HepG2 (cell line): Measurements from ENCODE around the gene TRIM34. TPM values are rescaled to one million over a fixed set of nuclear protein-coding genes. Genes with fewer than 3 reads are reported as not detected.

Experiments
- ATAC-seq: fragments of 200-7000 bp; cut with Tn5 transposase; 3 replicates; pipeline ENCODE4 v1.9.1; 2020; ENCODE audit warnings: mild to moderate bottlenecking, moderate library complexity
- BruUV-seq: library from RNA; stranded (reverse); fragments of 400-500 nt; replicated peaks from 2 replicates; lab custom pipeline; 2021; lab: Mats Ljungman, UMichigan
- CTCF ChIA-PET: fragments of 300-600 bp; formaldehyde crosslinking; extraction: SDS; loops from one replicate; lab custom pipeline; 2021; ENCODE audit warnings: low total read pairs, inconsistent platforms, low intra/inter-chr PET ratio; lab: Yijun Ruan, JAX
- POLR2A ChIA-PET: fragments of 350-600 bp; sonication (Branson Sonifier 250); formaldehyde crosslinking; loops from one replicate; lab custom pipeline; 2020; ENCODE audit warnings: antibody characterized with exemption, inconsistent platforms; lab: Yijun Ruan, JAX
- DNase-seq: peaks from one replicate; pipeline ENCODE4 v3.0.0-alpha.2; 2015; ENCODE audit warnings: low spot score
- FAIRE-seq: peaks from 3 replicates; lab custom pipeline; 2011; peaks lifted over from hg19 to GRCh38; lab: Jason Lieb, UNC
- H2AFZ ChIP-seq: one replicate; pipeline ENCODE4 v1.6.1; 2011; ENCODE audit warnings: low read length, inconsistent platforms
- H3K27ac ChIP-seq: fragments of 300-600 bp; 3 replicates; pipeline ENCODE4 v1.8.0; 2011; ENCODE audit warnings: mixed run types, mild to moderate bottlenecking, mixed read lengths, low read length, inconsistent platforms; ENCODE audit not compliant: insufficient read depth; ENCODE audit errors: extremely low read length
- H3K27me3 ChIP-seq, 2 experiments: fragments of 200-600 bp in 1 of 2; 2 replicates in 1 of 2; 3 replicates in 1 of 2; pipeline versions ENCODE4 v1.6.0 to v1.8.0; 2011; ENCODE audit warnings: low read length in 2 of 2, mild to moderate bottlenecking in 2 of 2, moderate library complexity in 2 of 2, inconsistent platforms in 1 of 2; ENCODE audit not compliant: insufficient read depth in 2 of 2, control insufficient read depth in 1 of 2
- H3K36me3 ChIP-seq, 2 experiments: fragments of 200-600 bp in 1 of 2; replicated peaks in 1 of 2; 2 replicates in 1 of 2; 3 replicates in 1 of 2; pipeline versions ENCODE4 v1.5.1 to v1.8.0; 2011; ENCODE audit warnings: low read length in 2 of 2, inconsistent platforms in 1 of 2; ENCODE audit not compliant: insufficient read depth in 2 of 2, control insufficient read depth in 1 of 2
- H3K4me1 ChIP-seq: 2 replicates; pipeline ENCODE4 v1.5.1; 2012; ENCODE audit warnings: low read length, inconsistent platforms; ENCODE audit not compliant: insufficient read depth
- H3K4me2 ChIP-seq: 2 replicates; pipeline ENCODE4 v1.6.0; 2011; ENCODE audit warnings: low read depth, low read length, inconsistent platforms
- H3K4me3 ChIP-seq, 3 experiments: fragments of 200-600 bp in 1 of 3; sonication (generic), shearing (Covaris generic) in 1 of 3; replicated peaks in 1 of 3; 2 replicates each; pipeline ENCODE4 v1.5.1; 2011 to 2016; ENCODE audit warnings: low read length in 3 of 3, inconsistent platforms in 2 of 3, low read depth in 2 of 3, mild to moderate bottlenecking in 2 of 3, control low read depth in 1 of 3, mixed read lengths in 1 of 3; ENCODE audit not compliant: insufficient read depth in 1 of 3
- H3K79me2 ChIP-seq: one replicate; pipeline ENCODE4 v1.6.1; 2011; ENCODE audit warnings: low read length, inconsistent platforms; ENCODE audit not compliant: insufficient read depth
- H3K9ac ChIP-seq: 2 replicates; pipeline ENCODE4 v1.6.0; 2011; ENCODE audit warnings: mild to moderate bottlenecking, low read depth, low read length, inconsistent platforms; ENCODE audit not compliant: insufficient read depth
- H3K9me3 ChIP-seq: 2 replicates; pipeline ENCODE4 v1.5.1; 2012; ENCODE audit warnings: mild to moderate bottlenecking, low read length
- H4K20me1 ChIP-seq: 2 replicates; pipeline ENCODE4 v1.6.0; 2011; ENCODE audit warnings: inconsistent platforms, mild to moderate bottlenecking, low read length, moderate library complexity; ENCODE audit not compliant: insufficient read depth
- CEBPB ChIP-seq: IDR thresholded peaks from 2 replicates; pipeline ENCODE4 v1.6.1; 2011; ENCODE audit warnings: low read depth, low read length, improper control_type of control experiment, borderline replicate concordance
- FOXA1 ChIP-seq, 2 experiments: fragments of 450-650 bp in 1 of 2; sonication (generic) in 1 of 2; formaldehyde crosslinking in 1 of 2; IDR thresholded peaks; 2 replicates each; pipeline versions ENCODE4 v1.4.0 to v1.6.1; 2016 to 2020; ENCODE audit warnings: missing genetic modification reagents in 1 of 2
- FOXA3 ChIP-seq: IDR thresholded peaks from 2 replicates; pipeline ENCODE4 v1.6.1; 2016; ENCODE audit warnings: missing genetic modification reagents, missing compliant biosample characterization
- FOXP1 ChIP-seq, 2 experiments: fragments of 450-650 bp in 1 of 2; IDR thresholded peaks; 2 replicates each; pipeline ENCODE4 v1.6.1; 2017 to 2018; ENCODE audit warnings: antibody characterized with exemption in 1 of 2
- MTF1 ChIP-seq: sonication (generic); formaldehyde crosslinking; IDR thresholded peaks from 2 replicates; pipeline ENCODE4 v1.5.0; 2020; ENCODE audit warnings: missing genetic modification reagents
- RARA ChIP-seq: IDR thresholded peaks from 2 replicates; pipeline ENCODE4 v1.6.1; 2016; ENCODE audit warnings: missing genetic modification reagents, missing compliant biosample characterization
- SP2 ChIP-seq: sonication (generic); formaldehyde crosslinking; IDR thresholded peaks from 2 replicates; pipeline ENCODE4 v1.5.1; 2020; ENCODE audit warnings: mild to moderate bottlenecking, missing genetic modification reagents
- TFAP4 ChIP-seq: sonication (generic); IDR thresholded peaks from 2 replicates; pipeline ENCODE4 v1.6.1; 2016; ENCODE audit warnings: low read depth, borderline replicate concordance
- ZNF205 ChIP-seq: IDR thresholded peaks from 2 replicates; pipeline ENCODE4 v1.6.1; 2018; ENCODE audit warnings: missing biosample characterization, missing genetic modification reagents
- ZNF7 ChIP-seq: IDR thresholded peaks from 2 replicates; pipeline ENCODE4 v1.6.1; 2016; ENCODE audit warnings: missing biosample characterization, missing genetic modification reagents
- WGBS: methylation state at CpG from one replicate; pipeline ENCODE4 v1.1.6; 2017; ENCODE audit warnings: low lambda C conversion rate; 5-methylcytosine and 5-hydroxymethylcytosine counted together
- in situ Hi-C: cut with HindIII; loops from 2 replicates; pipeline ENCODE4 v1.10.0; 2017; ENCODE audit warnings: low pct_unique_long_range_greater_than_20kb; ENCODE audit not compliant: extremely low pct_ligation_motif_present
- intact Hi-C: fragments of 100-400 bp; cut with micrococcal nuclease; formaldehyde crosslinking; loops from one replicate; pipeline ENCODE4 v1.10.0; 2022; ENCODE audit not compliant: unreplicated experiment
- polyA plus RNA-seq, 8 experiments: library from polyadenylated mRNA; depleted of rRNA in 3 of 8; stranded (reverse) in 7 of 8; unstranded in 1 of 8; fragments of >200 nt; fragmentation: Illumina TruSeq in 4 of 8; extraction: Trizol in 4 of 8; gene quantifications; 2 replicates each; pipeline versions ENCODE4 v1.2.1 to v1.2.3, GENCODE V29; 2011 to 2016; ENCODE audit warnings: low read depth in 4 of 8, missing spikeins in 1 of 8, mixed read lengths in 1 of 8; ENCODE audit not compliant: insufficient read depth in 1 of 8
- total RNA-seq, 5 experiments: library from RNA; depleted of rRNA; stranded (reverse); fragments of >200 nt; fragmentation: Illumina TruSeq; extraction: Trizol; gene quantifications; 2 replicates each; pipeline ENCODE4 v1.2.3, GENCODE V29; 2016; ENCODE audit warnings: low read depth in 1 of 5

TRIM34 gene
- total and polyA plus RNA-seq, 2 of the 13 experiments (the other 11 are each of a cell fraction or from before 2014, with no cell fraction given): 0.13 to 0.42 TPM

- no peak for FAIRE-seq
- peaks cover 23% of the 10 kb centered on the region for H3K4me1 ChIP-seq
- in situ Hi-C loops (no loop called here), intact Hi-C loops (no loop called here)
- H4K20me1 ChIP-seq: no peaks in the 10 kb centered on the region
- TF ChIP-seq FOXA1 (IDR thresholded peaks at IDR 0.05) (no peak), FOXA1 (CRISPR knock-in tag; IDR thresholded peaks at IDR 0.05) (peak; percentile 84), CEBPB (no peak), TFAP4 (peak; percentile 43; the same call in 1 of the 2 replicates), FOXP1 (IDR thresholded peaks at IDR 0.05) (no peak), FOXP1 (CRISPR knock-in tag; IDR thresholded peaks at IDR 0.05) (peak; percentile 25; the same call in 1 of the 2 replicates), FOXA3 (CRISPR knock-in tag) (peak; percentile 84), RARA (CRISPR knock-in tag) (peak; percentile 50), ZNF205 (CRISPR knock-in tag) (peak; percentile 96), ZNF7 (CRISPR knock-in tag) (peak; percentile 82), SP2 (CRISPR knock-in tag) (no peak), MTF1 (CRISPR knock-in tag) (no peak)
- H3K36me3 ChIP-seq: no peaks in the 10 kb centered on the region
- ATAC-seq: peak; percentile 72
- DNase-seq: peak; percentile 42
- H3K4me3 ChIP-seq: no peak overlapping the region
- H3K79me2 ChIP-seq: no peaks in the 10 kb centered on the region
- no peak overlapping the region for H3K4me2 ChIP-seq
- BruUV-seq: no TSS peak
- H3K27me3 ChIP-seq: 0 out of 5 replicates have a peak, but pooled peaks cover 0 to 5% of the 10 kb centered on the region in 2 experiments
- H3K27ac ChIP-seq: no peak overlapping the region
- H3K9ac ChIP-seq: no peak overlapping the region
- CTCF ChIA-PET: no interaction called here
- POLR2A ChIA-PET: no interaction called here
- no peak overlapping the region for H2AFZ ChIP-seq
- 21% methylated on average over 3 of the region's 3 CpGs for WGBS
- H3K9me3 ChIP-seq: no peaks in the 10 kb centered on the region
These were observed 3.9 kb upstream of the TRIM34 start for GRCh38 chr11:5620651-5621521.
